IMR-90 (cell line): ENCODE data around the gene P2RY14.

Source experiments
- CHD1 ChIP-seq: IDR thresholded peaks from 2 replicates; pipeline ENCODE4 v1.6.1; 2012; ENCODE audit warnings: low read depth, low read length, improper control_type of control experiment
- MXI1 ChIP-seq: IDR thresholded peaks from 2 replicates; pipeline ENCODE4 v1.6.1; 2012; ENCODE audit warnings: low read depth, mild to moderate bottlenecking, low read length, moderate library complexity, borderline replicate concordance
- POLR2A ChIP-seq: IDR thresholded peaks from 2 replicates; pipeline ENCODE4 v1.6.1; 2012; ENCODE audit warnings: mild to moderate bottlenecking, low read depth, low read length
- RCOR1 ChIP-seq: IDR thresholded peaks from 2 replicates; pipeline ENCODE4 v1.6.1; 2012; ENCODE audit warnings: mild to moderate bottlenecking, low read length, improper control_type of control experiment; ENCODE audit not compliant: insufficient replicate concordance
- TF ChIP-seq, protein P1 (sequence below): fragments of 150-350 bp; IDR thresholded peaks from 2 replicates; pipeline ENCODE4 v1.6.1; 2017; ENCODE audit warnings: mild to moderate bottlenecking, antibody characterized with exemption, low read length, low read depth
- TF ChIP-seq, protein P2 (sequence below): conservative IDR thresholded peaks from 2 replicates; pipeline ENCODE4 v1.5.1; 2012; ENCODE audit warnings: mild to moderate bottlenecking, low read depth, low read length, improper control_type of control experiment

- TF ChIP-seq RCOR1 (no peak), POLR2A (no peak), MXI1 (no peak), CHD1 (no peak)
- TF ChIP-seq, protein P1, sequence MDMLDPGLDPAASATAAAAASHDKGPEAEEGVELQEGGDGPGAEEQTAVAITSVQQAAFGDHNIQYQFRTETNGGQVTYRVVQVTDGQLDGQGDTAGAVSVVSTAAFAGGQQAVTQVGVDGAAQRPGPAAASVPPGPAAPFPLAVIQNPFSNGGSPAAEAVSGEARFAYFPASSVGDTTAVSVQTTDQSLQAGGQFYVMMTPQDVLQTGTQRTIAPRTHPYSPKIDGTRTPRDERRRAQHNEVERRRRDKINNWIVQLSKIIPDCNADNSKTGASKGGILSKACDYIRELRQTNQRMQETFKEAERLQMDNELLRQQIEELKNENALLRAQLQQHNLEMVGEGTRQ = no peak
- TF ChIP-seq, protein P2, sequence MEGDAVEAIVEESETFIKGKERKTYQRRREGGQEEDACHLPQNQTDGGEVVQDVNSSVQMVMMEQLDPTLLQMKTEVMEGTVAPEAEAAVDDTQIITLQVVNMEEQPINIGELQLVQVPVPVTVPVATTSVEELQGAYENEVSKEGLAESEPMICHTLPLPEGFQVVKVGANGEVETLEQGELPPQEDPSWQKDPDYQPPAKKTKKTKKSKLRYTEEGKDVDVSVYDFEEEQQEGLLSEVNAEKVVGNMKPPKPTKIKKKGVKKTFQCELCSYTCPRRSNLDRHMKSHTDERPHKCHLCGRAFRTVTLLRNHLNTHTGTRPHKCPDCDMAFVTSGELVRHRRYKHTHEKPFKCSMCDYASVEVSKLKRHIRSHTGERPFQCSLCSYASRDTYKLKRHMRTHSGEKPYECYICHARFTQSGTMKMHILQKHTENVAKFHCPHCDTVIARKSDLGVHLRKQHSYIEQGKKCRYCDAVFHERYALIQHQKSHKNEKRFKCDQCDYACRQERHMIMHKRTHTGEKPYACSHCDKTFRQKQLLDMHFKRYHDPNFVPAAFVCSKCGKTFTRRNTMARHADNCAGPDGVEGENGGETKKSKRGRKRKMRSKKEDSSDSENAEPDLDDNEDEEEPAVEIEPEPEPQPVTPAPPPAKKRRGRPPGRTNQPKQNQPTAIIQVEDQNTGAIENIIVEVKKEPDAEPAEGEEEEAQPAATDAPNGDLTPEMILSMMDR = no peak
Measured at GRCh38 chr3:151210676-151211381, 67.5 kb downstream of the P2RY14 start.
